Measurements from ENCODE around the gene NDUFV3. TPM values are rescaled to one million over a fixed set of nuclear protein-coding genes. Genes with fewer than 3 reads are reported as not detected.

Gene NDUFV3
- total RNA-seq, result 33.7 TPM

DNA sequence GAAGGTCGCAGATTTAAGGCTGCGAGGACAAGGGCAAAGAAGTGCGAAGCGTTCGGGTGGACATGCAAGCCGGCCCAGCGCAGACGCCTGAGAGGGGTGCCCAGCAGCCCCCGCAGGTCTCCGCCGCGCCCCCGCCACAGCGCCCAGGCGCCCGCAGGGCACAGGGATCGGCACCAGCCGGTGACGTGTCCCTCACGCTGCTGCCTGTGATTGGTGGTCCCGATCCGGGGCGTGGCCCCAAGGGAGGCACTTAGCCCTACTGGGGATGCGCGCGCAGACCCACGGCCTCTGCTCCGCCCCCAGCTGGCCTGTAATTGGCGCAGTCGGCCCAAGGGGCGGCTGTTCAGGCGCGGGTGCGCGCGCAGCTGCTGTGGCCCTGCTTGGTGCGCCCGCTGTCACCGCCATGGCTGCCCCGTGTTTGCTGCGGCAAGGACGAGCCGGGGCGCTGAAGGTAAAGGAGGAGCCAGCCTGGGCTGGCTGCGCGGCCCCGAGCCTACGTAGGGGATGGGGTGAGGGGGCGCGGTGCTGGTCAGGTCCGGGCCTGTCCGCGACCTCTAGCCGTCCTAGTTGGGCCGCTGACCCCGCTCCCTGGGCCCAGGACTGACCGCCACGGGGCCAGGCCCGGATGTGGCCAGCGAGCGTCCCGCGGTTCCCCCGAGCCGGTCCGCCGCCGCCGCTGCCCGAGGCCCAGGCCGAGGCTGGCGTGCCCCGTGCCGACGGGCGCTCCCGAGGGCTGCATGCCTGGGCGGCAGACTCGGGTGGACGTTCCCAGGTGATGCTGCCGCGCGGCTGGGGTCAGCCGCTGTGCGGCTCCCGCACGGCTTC is at the start of gene NDUFV3:
TSS of gene NDUFV3 (plus strand) at position 379 of the 825 bp plus-strand sequence. CDS start at position 404, 25 bp downstream.

GRCh38 chr21:42878993-42879787 is 13.9 kb upstream of the NDUFV3 start, which contains the start of gene WDR4:
Gene WDR4, minus strand, starts transcription at chr21:42879539. Its CDS starts 44 bp downstream, at chr21:42879495.

GRCh38 chr21:42925114-42925926 is 32.2 kb downstream of the NDUFV3 start, which contains the start of gene ERVH48-1:
Gene ERVH48-1, minus strand, starts transcription at chr21:42925630. Its CDS starts 6,624 bp downstream, at chr21:42919006.

Small RNA genes within 50 kb of the gene (small RNA-seq; reads per million reads assigned to genes)
- gene MIR5692B, result not detected

Other genes starting within 250 kb of the NDUFV3 start
- gene PDE9A, start 239.7 kb upstream of the NDUFV3 start, total RNA-seq, result 18.7 TPM
- gene WDR4, start 13.8 kb upstream of the NDUFV3 start, total RNA-seq, result 12.7 TPM
- 0.23 TPM for gene ERVH48-1, start 32.3 kb downstream of the NDUFV3 start, total RNA-seq
- gene PKNOX1, start 81.3 kb downstream of the NDUFV3 start, total RNA-seq, result 15.0 TPM
- gene CBS, start 182.5 kb downstream of the NDUFV3 start, total RNA-seq, result 51.9 TPM
- gene U2AF1, start 214.3 kb downstream of the NDUFV3 start, total RNA-seq, result 22.8 TPM

Data from diencephalon (tissue), 1 donor.